ENCODE measurements around the gene MAP4.

GRCh38 chr3:47877290-47877689, 138.9 kb downstream of the MAP4 start:
- TF ChIP-seq POLR2A (IDR thresholded peaks at IDR 0.05), result no peak
- TF ChIP-seq CTCF (IDR thresholded peaks at IDR 0.05), result no peak

Measured in esophagus squamous epithelium (tissue), 4 donors.